Upper lobe of left lung (tissue), 4 donors: ENCODE results near the gene ZNF546.

Source experiments
- EP300 ChIP-seq, 4 donors: sonication (generic); formaldehyde crosslinking; IDR thresholded peaks; one replicate each; pipeline ENCODE4 v1.5.1; 2017; ENCODE audit warnings: antibody characterized with exemption in 4 of 4, control low read depth in 2 of 4
- POLR2A ChIP-seq, 4 donors: fragments of 450-650 bp; IDR thresholded peaks; one replicate each; pipeline ENCODE4 v1.5.1; 2016 to 2017; ENCODE audit warnings: antibody characterized with exemption in 4 of 4, mild to moderate bottlenecking in 2 of 4
- POLR2AphosphoS5 ChIP-seq, 2 donors: sonication (generic); formaldehyde crosslinking; IDR thresholded peaks; one replicate each; pipeline ENCODE4 v1.5.1; 2017; ENCODE audit warnings: antibody characterized with exemption in 2 of 2
- TF ChIP-seq, protein P1 (sequence below), 6 experiments: fragments of 450-650 bp in 4 of 6; fragments of 200-600 bp in 2 of 6; sonication (generic) in 2 of 6; IDR thresholded peaks; one replicate each; pipeline ENCODE4 v1.5.1; 2016 to 2019; ENCODE audit warnings: antibody characterized with exemption in 6 of 6

GRCh38 chr19:40055832-40056504, 59.1 kb downstream of the ZNF546 start, which contains the start of gene ZNF780B:
- TF ChIP-seq POLR2AphosphoS5 (IDR thresholded peaks at IDR 0.05), result peak; percentile 30 to 52
- TF ChIP-seq POLR2A (IDR thresholded peaks at IDR 0.05), result peak in 2 of 4 donors; percentile 31 to 33
- TF ChIP-seq, protein P1, sequence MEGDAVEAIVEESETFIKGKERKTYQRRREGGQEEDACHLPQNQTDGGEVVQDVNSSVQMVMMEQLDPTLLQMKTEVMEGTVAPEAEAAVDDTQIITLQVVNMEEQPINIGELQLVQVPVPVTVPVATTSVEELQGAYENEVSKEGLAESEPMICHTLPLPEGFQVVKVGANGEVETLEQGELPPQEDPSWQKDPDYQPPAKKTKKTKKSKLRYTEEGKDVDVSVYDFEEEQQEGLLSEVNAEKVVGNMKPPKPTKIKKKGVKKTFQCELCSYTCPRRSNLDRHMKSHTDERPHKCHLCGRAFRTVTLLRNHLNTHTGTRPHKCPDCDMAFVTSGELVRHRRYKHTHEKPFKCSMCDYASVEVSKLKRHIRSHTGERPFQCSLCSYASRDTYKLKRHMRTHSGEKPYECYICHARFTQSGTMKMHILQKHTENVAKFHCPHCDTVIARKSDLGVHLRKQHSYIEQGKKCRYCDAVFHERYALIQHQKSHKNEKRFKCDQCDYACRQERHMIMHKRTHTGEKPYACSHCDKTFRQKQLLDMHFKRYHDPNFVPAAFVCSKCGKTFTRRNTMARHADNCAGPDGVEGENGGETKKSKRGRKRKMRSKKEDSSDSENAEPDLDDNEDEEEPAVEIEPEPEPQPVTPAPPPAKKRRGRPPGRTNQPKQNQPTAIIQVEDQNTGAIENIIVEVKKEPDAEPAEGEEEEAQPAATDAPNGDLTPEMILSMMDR (IDR thresholded peaks at IDR 0.05), result no peak
- TF ChIP-seq EP300 (IDR thresholded peaks at IDR 0.05), result no peak
